GM13977 (cell line): ENCODE data around the gene FATE1.

Experiments
- DNase-seq: peaks from one replicate; pipeline ENCODE4 v3.0.0; 2012; ENCODE audit warnings: low spot score
- in situ Hi-C: fragments of 300-500 bp; cut with MboI; formaldehyde crosslinking; loops from one replicate; pipeline ENCODE4 v1.12.0; 2022; ENCODE audit warnings: low sequenced_read_pairs, low pct_unique_long_range_greater_than_20kb, mixed read lengths, inconsistent platforms; ENCODE audit not compliant: unreplicated experiment
- TF ChIP-seq, protein P1 (sequence below): IDR thresholded peaks from 2 replicates; pipeline ENCODE4 v1.5.1; 2012; ENCODE audit warnings: mild to moderate bottlenecking, control low read depth; ENCODE audit not compliant: insufficient read depth; ENCODE audit errors: extremely low read depth, missing control alignments

Gene FATE1

DNA sequence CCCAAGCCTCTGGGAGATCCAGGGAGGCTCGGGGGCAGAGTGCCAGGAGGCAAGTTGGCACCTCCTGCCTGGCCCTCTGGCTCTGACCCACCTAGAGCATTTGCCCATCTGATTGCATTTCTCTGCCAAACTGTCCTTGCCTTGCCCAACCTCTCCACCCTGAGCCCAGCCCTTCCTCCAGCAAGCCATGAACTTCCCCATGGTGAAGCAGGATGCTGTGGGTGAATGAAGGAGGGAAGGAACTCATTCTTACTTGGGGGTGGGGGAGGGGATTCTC is 9.4 kb downstream of the FATE1 start:
- no peak for DNase-seq
- in situ Hi-C loops: no loop called here
- TF ChIP-seq, protein P1, sequence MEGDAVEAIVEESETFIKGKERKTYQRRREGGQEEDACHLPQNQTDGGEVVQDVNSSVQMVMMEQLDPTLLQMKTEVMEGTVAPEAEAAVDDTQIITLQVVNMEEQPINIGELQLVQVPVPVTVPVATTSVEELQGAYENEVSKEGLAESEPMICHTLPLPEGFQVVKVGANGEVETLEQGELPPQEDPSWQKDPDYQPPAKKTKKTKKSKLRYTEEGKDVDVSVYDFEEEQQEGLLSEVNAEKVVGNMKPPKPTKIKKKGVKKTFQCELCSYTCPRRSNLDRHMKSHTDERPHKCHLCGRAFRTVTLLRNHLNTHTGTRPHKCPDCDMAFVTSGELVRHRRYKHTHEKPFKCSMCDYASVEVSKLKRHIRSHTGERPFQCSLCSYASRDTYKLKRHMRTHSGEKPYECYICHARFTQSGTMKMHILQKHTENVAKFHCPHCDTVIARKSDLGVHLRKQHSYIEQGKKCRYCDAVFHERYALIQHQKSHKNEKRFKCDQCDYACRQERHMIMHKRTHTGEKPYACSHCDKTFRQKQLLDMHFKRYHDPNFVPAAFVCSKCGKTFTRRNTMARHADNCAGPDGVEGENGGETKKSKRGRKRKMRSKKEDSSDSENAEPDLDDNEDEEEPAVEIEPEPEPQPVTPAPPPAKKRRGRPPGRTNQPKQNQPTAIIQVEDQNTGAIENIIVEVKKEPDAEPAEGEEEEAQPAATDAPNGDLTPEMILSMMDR: no peak

DNA sequence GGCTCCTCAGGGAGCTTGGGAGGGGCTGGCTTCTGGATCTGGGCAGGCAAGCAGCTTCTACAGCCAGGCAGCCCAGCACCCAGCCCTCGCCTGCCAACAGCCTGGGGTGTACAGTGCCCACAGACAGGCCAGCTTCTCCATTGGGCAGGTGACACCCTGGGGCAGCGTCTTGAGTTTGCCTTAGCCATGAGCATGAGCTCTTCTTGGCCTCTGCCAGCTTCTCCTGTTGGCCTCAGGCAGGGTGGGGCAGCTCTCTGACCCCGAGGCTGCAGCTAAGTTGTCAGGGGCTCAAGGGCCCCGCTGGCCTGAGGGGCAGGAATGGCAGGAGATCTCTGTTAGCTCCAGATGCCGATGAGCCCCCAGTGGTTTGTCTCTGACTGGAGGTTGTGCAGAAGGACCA is 10.9 kb downstream of the FATE1 start:
- in situ Hi-C loops: no loop called here
- TF ChIP-seq, protein P1: no peak
- no peak for DNase-seq

DNA sequence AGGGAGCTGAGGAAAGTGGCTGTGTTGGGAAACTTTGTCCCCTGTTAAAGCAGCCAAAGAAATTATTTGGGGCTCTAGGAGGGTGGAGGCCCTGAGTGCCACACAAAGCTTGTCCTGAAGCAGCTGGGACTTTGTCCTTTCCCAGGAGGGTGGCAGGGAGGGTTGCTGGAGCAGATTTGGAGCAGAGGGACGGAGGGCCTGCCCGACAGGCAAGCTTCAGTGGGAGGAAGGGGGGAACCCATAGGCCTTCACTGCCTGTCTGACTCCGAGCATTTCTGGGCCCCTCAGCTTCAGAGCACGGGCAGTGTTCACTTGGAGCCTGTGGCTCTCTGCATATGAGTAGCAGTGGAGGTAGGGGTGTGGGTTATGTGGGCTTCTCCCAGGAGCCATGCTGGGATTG is 11.5 kb downstream of the FATE1 start:
- in situ Hi-C loops: no loop called here
- no peak for DNase-seq
- TF ChIP-seq, protein P1: no peak

DNA sequence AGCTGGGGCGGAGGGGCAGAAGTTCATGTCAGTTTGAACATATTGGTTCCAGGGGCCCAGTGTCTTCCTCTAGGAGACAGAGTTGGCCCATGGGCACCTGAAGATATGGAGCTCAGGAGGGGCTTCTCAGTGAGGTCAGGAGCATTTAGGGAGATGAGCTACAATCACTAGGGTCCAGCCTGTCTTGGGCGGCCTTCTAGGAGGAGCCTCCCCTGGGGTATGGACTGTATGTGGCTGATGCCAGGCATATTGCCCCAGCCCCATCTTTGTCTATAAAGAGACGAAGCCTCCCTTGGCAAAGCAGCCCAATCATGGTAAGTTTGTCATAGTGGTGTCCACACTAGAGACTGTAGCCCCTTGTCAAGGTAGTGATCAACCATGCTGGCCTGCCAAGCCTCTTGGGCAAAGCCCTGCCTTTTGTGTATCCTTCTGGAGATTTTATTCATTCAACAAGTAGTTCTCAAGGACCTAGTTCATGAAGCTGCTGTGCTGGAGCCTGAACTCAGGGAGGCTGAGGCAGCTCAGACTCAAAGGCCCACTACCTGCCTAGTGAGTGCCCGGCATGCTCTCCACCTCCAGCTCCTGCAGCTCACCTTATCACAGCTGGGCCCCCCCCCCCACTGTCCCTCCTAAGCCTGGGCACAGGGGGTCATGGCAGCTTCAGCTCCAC is 13.4 kb downstream of the FATE1 start:
- in situ Hi-C loops: no loop called here
- DNase-seq: no peak
- TF ChIP-seq, protein P1: no peak

DNA sequence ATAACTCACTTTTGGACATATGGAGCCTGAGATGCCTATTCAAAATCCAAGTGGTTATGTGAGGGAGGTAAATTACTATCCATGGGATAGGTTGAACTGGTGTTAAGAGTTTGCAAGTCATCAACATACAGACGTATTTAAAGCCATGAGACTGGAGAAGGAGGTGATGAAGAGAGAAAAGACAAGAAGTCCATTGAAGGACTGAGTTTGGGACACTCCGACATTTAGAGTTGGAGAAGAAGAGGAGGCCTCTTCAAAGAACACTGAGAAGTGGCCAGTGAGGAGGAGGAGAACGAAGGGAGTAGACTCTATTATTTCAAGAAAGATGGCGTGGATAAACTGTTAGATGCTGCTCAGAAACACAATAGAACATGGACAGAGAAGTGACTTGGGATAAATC is 18.6 kb downstream of the FATE1 start, which contains the start of gene CNGA2:
TSS of gene CNGA2 (plus strand) at position 301 of the 400 bp plus-strand sequence. CDS start 3,738 bp downstream, outside the sequence.
- DNase-seq: no peak
- in situ Hi-C loops: no loop called here
- TF ChIP-seq, protein P1: no peak

DNA sequence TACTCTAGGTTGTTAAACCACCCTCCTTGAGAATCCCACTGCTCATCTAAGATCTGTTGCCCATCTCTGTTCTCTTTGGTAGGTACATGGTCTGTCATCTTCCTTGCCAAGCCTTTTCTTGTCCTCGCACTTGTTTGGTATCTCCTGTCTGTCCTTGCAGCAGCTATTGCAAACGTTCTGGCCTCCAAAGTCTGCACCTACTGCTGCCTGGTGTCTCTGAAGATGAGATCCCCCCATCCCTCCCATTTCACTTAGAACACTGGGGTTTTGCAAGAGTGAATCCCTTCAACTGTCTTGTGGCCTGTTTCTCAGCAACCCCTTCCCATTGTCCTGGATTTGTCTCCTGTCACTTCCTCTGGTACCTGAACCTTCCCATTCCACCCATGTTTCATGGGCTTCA is 19.4 kb downstream of the FATE1 start:
- TF ChIP-seq, protein P1: no peak
- DNase-seq: no peak
- in situ Hi-C loops: no loop called here
